Activated CD8-positive, alpha-beta T cell treated with anti-CD3 and anti-CD28 coated beads for 36 hours (primary cell): ENCODE results near the gene SOCS1. TPM values are rescaled to one million over a fixed set of nuclear protein-coding genes. Genes with fewer than 3 reads are reported as not detected.

Experiments used
- ATAC-seq: fragments of 200-7000 bp; cut with Tn5 transposase; one replicate; pipeline ENCODE4 v1.10.0; 2021; ENCODE audit warnings: mild to moderate bottlenecking, moderate library complexity
- CTCF ChIA-PET: fragments of 350-600 bp; sonication (Branson Sonifier 250); formaldehyde crosslinking; loops from one replicate; lab custom pipeline; 2021; ENCODE audit warnings: antibody characterized with exemption; lab: Charles Lee
- POLR2A ChIA-PET: fragments of 350-600 bp; sonication (Branson Sonifier 250); formaldehyde crosslinking; loops from one replicate; lab custom pipeline; 2021; ENCODE audit warnings: antibody characterized with exemption; lab: Charles Lee
- DNase-seq: peaks from one replicate; pipeline ENCODE4 v3.0.0-alpha.2; 2020
- H3K27ac Mint-ChIP-seq: one replicate; pipeline ENCODE4 v1.8.0; 2021; ENCODE audit warnings: mild to moderate bottlenecking, mixed read lengths
- H3K27me3 Mint-ChIP-seq: one replicate; pipeline ENCODE4 v1.8.0; 2021; ENCODE audit warnings: mixed read lengths
- H3K36me3 Mint-ChIP-seq: one replicate; pipeline ENCODE4 v1.8.0; 2021; ENCODE audit warnings: low read depth, mixed read lengths
- H3K4me1 Mint-ChIP-seq: one replicate; pipeline ENCODE4 v1.8.0; 2021; ENCODE audit warnings: low read depth, mixed read lengths
- H3K4me3 Mint-ChIP-seq: one replicate; pipeline ENCODE4 v1.8.0; 2021; ENCODE audit warnings: mild to moderate bottlenecking, moderate library complexity, mixed read lengths
- H3K9me3 Mint-ChIP-seq: one replicate; pipeline ENCODE4 v1.8.0; 2021; ENCODE audit warnings: mixed read lengths
- CTCF ChIP-seq: fragments of 200-600 bp; IDR thresholded peaks from one replicate; pipeline ENCODE4 v1.8.0; 2022; ENCODE audit warnings: antibody characterized with exemption, mild to moderate bottlenecking
- intact Hi-C: fragments of 100-400 bp; cut with micrococcal nuclease; formaldehyde crosslinking; loops from one replicate; pipeline ENCODE4 v1.10.0; 2022
- total RNA-seq, 2 experiments: library from RNA; stranded (reverse); gene quantifications; one replicate each; pipeline ENCODE4 v1.2.3, GENCODE V29; 2021

SOCS1 gene
- total RNA-seq, 2 experiments from 2014 or later = 75.7 to 75.8 TPM

- no peak for ATAC-seq
- no peak for DNase-seq
- peaks cover 31% of the 10 kb centered on the region for H3K4me1 Mint-ChIP-seq
- H3K4me3 Mint-ChIP-seq = no peak overlapping the region
- ChIA-PET CTCF (interaction anchor here (1.0 kb wide), 1 partner anchor 282 kb away, joined by 3 read pairs; no protein-coding TSS in a partner anchor), POLR2A (interaction anchor here (0.8 to 2.1 kb wide), 4 partner anchors 10 to 210 kb away, joined by 3 to 17 read pairs (median 6); partner anchors contain the start of gene SOCS1)
- TF ChIP-seq CTCF = no peak
- no peaks in the 10 kb centered on the region for H3K27me3 Mint-ChIP-seq
- peaks cover 13% of the 10 kb centered on the region for H3K36me3 Mint-ChIP-seq
- H3K27ac Mint-ChIP-seq = peak overlapping the region; percentile 57
- intact Hi-C loops = no loop called here
- H3K9me3 Mint-ChIP-seq = peaks cover 4% of the 10 kb centered on the region
Measured at GRCh38 chr16:11245222-11245737, 10.7 kb downstream of the SOCS1 start.

- H3K9me3 Mint-ChIP-seq = peaks cover 4% of the 10 kb centered on the region
- H3K27me3 Mint-ChIP-seq = no peaks in the 10 kb centered on the region
- H3K27ac Mint-ChIP-seq = no peak overlapping the region
- POLR2A ChIA-PET = interaction anchor here (0.9 to 1.5 kb wide), 3 partner anchors 9 to 18 kb away, joined by 3 to 6 read pairs (median 3); no protein-coding TSS in a partner anchor
- H3K36me3 Mint-ChIP-seq = peaks cover 3% of the 10 kb centered on the region
- intact Hi-C loops = no loop called here
- CTCF ChIA-PET = no interaction called here
- TF ChIP-seq CTCF = no peak
- H3K4me1 Mint-ChIP-seq = peaks cover 30% of the 10 kb centered on the region
- no peak for DNase-seq
- no peak overlapping the region for H3K4me3 Mint-ChIP-seq
- no peak for ATAC-seq
Measured at GRCh38 chr16:11242658-11243057, 13.3 kb downstream of the SOCS1 start.

GRCh38 chr16:11241480-11242204 lies 14.4 kb downstream of the SOCS1 start:
- peaks cover 31% of the 10 kb centered on the region for H3K4me1 Mint-ChIP-seq
- CTCF ChIA-PET = interaction anchor here (1.0 kb wide), 1 partner anchor 17 kb away, joined by 4 read pairs; no protein-coding TSS in a partner anchor
- ATAC-seq = no peak

GRCh38 chr16:11240636-11241473 lies 15.1 kb downstream of the SOCS1 start:
- DNase-seq (no peak), ATAC-seq (peak; percentile 28)
- intact Hi-C loops = no loop called here
- POLR2A ChIA-PET = interaction anchor here (1.0 to 2.2 kb wide), 5 partner anchors 9 to 109 kb away, joined by 3 to 18 read pairs (median 6); partner anchors contain the start of gene SOCS1
- CTCF ChIA-PET = interaction anchor here (1.0 to 1.4 kb wide), 3 partner anchors 16 to 270 kb away, joined by 3 to 4 read pairs (median 4); no protein-coding TSS in a partner anchor
- Mint-ChIP-seq H3K4me1 (peaks cover 28% of the 10 kb centered on the region), H3K4me3 (no peak overlapping the region), H3K9me3 (no peaks in the 10 kb centered on the region), H3K27ac (peak overlapping the region; percentile 81), H3K36me3 (no peaks in the 10 kb centered on the region), H3K27me3 (no peaks in the 10 kb centered on the region)
- TF ChIP-seq CTCF = no peak

More at GRCh38 chr16:11241480-11242204, 14.4 kb downstream of the SOCS1 start:
- POLR2A ChIA-PET = interaction anchor here (1.4 to 2.2 kb wide), 3 partner anchors 10 to 17 kb away, joined by 6 to 18 read pairs (median 6); no protein-coding TSS in a partner anchor
- no peaks in the 10 kb centered on the region for H3K36me3 Mint-ChIP-seq
- no peak for TF ChIP-seq CTCF
- no peaks in the 10 kb centered on the region for H3K27me3 Mint-ChIP-seq
- intact Hi-C loops = no loop called here
- no peak overlapping the region for H3K27ac Mint-ChIP-seq
- no peak for DNase-seq
- H3K9me3 Mint-ChIP-seq = peaks cover 1% of the 10 kb centered on the region
- no peak overlapping the region for H3K4me3 Mint-ChIP-seq
